ENCODE measurements around the gene SLC6A9. TPM values are rescaled to one million over a fixed set of nuclear protein-coding genes. Genes with fewer than 3 reads are reported as not detected.

Gene SLC6A9
- total RNA-seq, 1 donor from 2014 or later, result 2.1 TPM

GRCh38 chr1:43986712-43987111, 44.5 kb downstream of the SLC6A9 start:
- Histone ChIP-seq H3K9ac (ENCODE audit: low read depth in 1 of 3, low read length in 3 of 3) (no peak overlapping the region), H3K27me3 (ENCODE audit: control insufficient read depth in 3 of 3, insufficient read depth in 3 of 3, low read length in 3 of 3) (no peaks in the 10 kb centered on the region), H3K36me3 (ENCODE audit: control insufficient read depth in 3 of 3, insufficient read depth in 3 of 3, low read length in 3 of 3) (peaks cover 3 to 13% (median 5%) of the 10 kb centered on the region in 3 donors), H3K9me3 (ENCODE audit: control insufficient read depth in 3 of 3, low read length in 3 of 3) (no peaks in the 10 kb centered on the region), H3K4me3 (ENCODE audit: low read length in 3 of 3) (no peak overlapping the region), H3K4me1 (ENCODE audit: control insufficient read depth in 3 of 3, insufficient read depth in 3 of 3, low read length in 3 of 3) (peaks cover 7 to 8% (median 7%) of the 10 kb centered on the region in 3 donors), H3K27ac (ENCODE audit: low read depth, low read length) (no peak overlapping the region)

- Histone ChIP-seq H3K27ac (ENCODE audit: low read depth, low read length) (no peak overlapping the region), H3K9me3 (ENCODE audit: control insufficient read depth in 3 of 3, low read length in 3 of 3) (no peaks in the 10 kb centered on the region), H3K36me3 (ENCODE audit: control insufficient read depth in 3 of 3, insufficient read depth in 3 of 3, low read length in 3 of 3) (peaks cover 5 to 13% (median 9%) of the 10 kb centered on the region in 3 donors), H3K4me1 (ENCODE audit: control insufficient read depth in 3 of 3, insufficient read depth in 3 of 3, low read length in 3 of 3) (peaks cover 5 to 6% (median 6%) of the 10 kb centered on the region in 3 donors), H3K4me3 (ENCODE audit: low read length in 3 of 3) (no peak overlapping the region), H3K27me3 (ENCODE audit: control insufficient read depth in 3 of 3, insufficient read depth in 3 of 3, low read length in 3 of 3) (no peaks in the 10 kb centered on the region), H3K9ac (ENCODE audit: low read depth in 1 of 3, low read length in 3 of 3) (no peak overlapping the region)
These were observed 45.2 kb downstream of the SLC6A9 start for GRCh38 chr1:43985984-43986595.

- Histone ChIP-seq H3K27ac (ENCODE audit: low read depth, low read length) (no peak overlapping the region), H3K4me3 (ENCODE audit: low read length in 3 of 3) (no peak overlapping the region), H3K9me3 (ENCODE audit: control insufficient read depth in 3 of 3, low read length in 3 of 3) (no peaks in the 10 kb centered on the region), H3K9ac (ENCODE audit: low read depth in 1 of 3, low read length in 3 of 3) (no peak overlapping the region), H3K36me3 (ENCODE audit: control insufficient read depth in 3 of 3, insufficient read depth in 3 of 3, low read length in 3 of 3) (peaks cover 5 to 13% (median 9%) of the 10 kb centered on the region in 3 donors), H3K27me3 (ENCODE audit: control insufficient read depth in 3 of 3, insufficient read depth in 3 of 3, low read length in 3 of 3) (no peaks in the 10 kb centered on the region), H3K4me1 (ENCODE audit: control insufficient read depth in 3 of 3, insufficient read depth in 3 of 3, low read length in 3 of 3) (peaks cover 8 to 12% (median 8%) of the 10 kb centered on the region in 3 donors)
These were observed 46.4 kb downstream of the SLC6A9 start for GRCh38 chr1:43984855-43985254.

- Histone ChIP-seq H3K4me1 (ENCODE audit: control insufficient read depth in 3 of 3, insufficient read depth in 3 of 3, low read length in 3 of 3) (peaks cover 14 to 19% (median 15%) of the 10 kb centered on the region in 3 donors), H3K36me3 (ENCODE audit: control insufficient read depth in 3 of 3, insufficient read depth in 3 of 3, low read length in 3 of 3) (peaks cover 7 to 13% (median 9%) of the 10 kb centered on the region in 3 donors), H3K27me3 (ENCODE audit: control insufficient read depth in 3 of 3, insufficient read depth in 3 of 3, low read length in 3 of 3) (no peaks in the 10 kb centered on the region), H3K9me3 (ENCODE audit: control insufficient read depth in 3 of 3, low read length in 3 of 3) (no peaks in the 10 kb centered on the region), H3K4me3 (ENCODE audit: low read length in 3 of 3) (no peak overlapping the region), H3K27ac (ENCODE audit: low read depth, low read length) (no peak overlapping the region), H3K9ac (ENCODE audit: low read depth in 1 of 3, low read length in 3 of 3) (no peak overlapping the region)
These were observed 47.9 kb downstream of the SLC6A9 start for GRCh38 chr1:43983253-43983899.

GRCh38 chr1:43982808-43983207, 48.5 kb downstream of the SLC6A9 start:
- H3K27ac ChIP-seq (ENCODE audit: low read depth, low read length), result no peak overlapping the region
- no peak overlapping the region for H3K9ac ChIP-seq (ENCODE audit: low read depth in 1 of 3, low read length in 3 of 3)
- peaks cover 12 to 17% (median 13%) of the 10 kb centered on the region in 3 donors for H3K36me3 ChIP-seq (ENCODE audit: control insufficient read depth in 3 of 3, insufficient read depth in 3 of 3, low read length in 3 of 3)
- H3K4me1 ChIP-seq (ENCODE audit: control insufficient read depth in 3 of 3, insufficient read depth in 3 of 3, low read length in 3 of 3), result peaks cover 16 to 25% (median 19%) of the 10 kb centered on the region in 3 donors
- no peak overlapping the region for H3K4me3 ChIP-seq (ENCODE audit: low read length in 3 of 3)
- no peaks in the 10 kb centered on the region for H3K9me3 ChIP-seq (ENCODE audit: control insufficient read depth in 3 of 3, low read length in 3 of 3)
- H3K27me3 ChIP-seq (ENCODE audit: control insufficient read depth in 3 of 3, insufficient read depth in 3 of 3, low read length in 3 of 3), result no peaks in the 10 kb centered on the region

GRCh38 chr1:43982241-43982640, 49.0 kb downstream of the SLC6A9 start:
- H3K27ac ChIP-seq (ENCODE audit: low read depth, low read length), result no peak overlapping the region
- H3K9ac ChIP-seq (ENCODE audit: low read depth in 1 of 3, low read length in 3 of 3), result no peak overlapping the region
- H3K36me3 ChIP-seq (ENCODE audit: control insufficient read depth in 3 of 3, insufficient read depth in 3 of 3, low read length in 3 of 3), result peaks cover 17 to 23% (median 18%) of the 10 kb centered on the region in 3 donors
- no peaks in the 10 kb centered on the region for H3K27me3 ChIP-seq (ENCODE audit: control insufficient read depth in 3 of 3, insufficient read depth in 3 of 3, low read length in 3 of 3)
- H3K9me3 ChIP-seq (ENCODE audit: control insufficient read depth in 3 of 3, low read length in 3 of 3), result no peaks in the 10 kb centered on the region
- peaks cover 21 to 30% (median 24%) of the 10 kb centered on the region in 3 donors for H3K4me1 ChIP-seq (ENCODE audit: control insufficient read depth in 3 of 3, insufficient read depth in 3 of 3, low read length in 3 of 3)
- no peak overlapping the region for H3K4me3 ChIP-seq (ENCODE audit: low read length in 3 of 3)

- H3K9me3 ChIP-seq (ENCODE audit: control insufficient read depth in 3 of 3, low read length in 3 of 3), result no peaks in the 10 kb centered on the region
- no peak overlapping the region for H3K9ac ChIP-seq (ENCODE audit: low read depth in 1 of 3, low read length in 3 of 3)
- no peak overlapping the region for H3K4me3 ChIP-seq (ENCODE audit: low read length in 3 of 3)
- H3K27ac ChIP-seq (ENCODE audit: low read depth, low read length), result no peak overlapping the region
- peaks cover 23 to 25% (median 24%) of the 10 kb centered on the region in 3 donors for H3K36me3 ChIP-seq (ENCODE audit: control insufficient read depth in 3 of 3, insufficient read depth in 3 of 3, low read length in 3 of 3)
- no peaks in the 10 kb centered on the region for H3K27me3 ChIP-seq (ENCODE audit: control insufficient read depth in 3 of 3, insufficient read depth in 3 of 3, low read length in 3 of 3)
- peaks cover 27 to 36% (median 30%) of the 10 kb centered on the region in 3 donors for H3K4me1 ChIP-seq (ENCODE audit: control insufficient read depth in 3 of 3, insufficient read depth in 3 of 3, low read length in 3 of 3)
These were observed 49.6 kb downstream of the SLC6A9 start for GRCh38 chr1:43981636-43982035.

- Histone ChIP-seq H3K36me3 (ENCODE audit: control insufficient read depth in 3 of 3, insufficient read depth in 3 of 3, low read length in 3 of 3) (peaks cover 27% of the 10 kb centered on the region in 3 donors), H3K27ac (ENCODE audit: low read depth, low read length) (no peak overlapping the region), H3K9ac (ENCODE audit: low read depth in 1 of 3, low read length in 3 of 3) (no peak overlapping the region)
These were observed 50.1 kb downstream of the SLC6A9 start for GRCh38 chr1:43981135-43981491.

GRCh38 chr1:43980255-43981134, 50.8 kb downstream of the SLC6A9 start:
- Histone ChIP-seq H3K27me3 (ENCODE audit: control insufficient read depth in 3 of 3, insufficient read depth in 3 of 3, low read length in 3 of 3) (no peaks in the 10 kb centered on the region), H3K36me3 (ENCODE audit: control insufficient read depth in 3 of 3, insufficient read depth in 3 of 3, low read length in 3 of 3) (peaks cover 20 to 27% (median 27%) of the 10 kb centered on the region in 3 donors), H3K4me3 (ENCODE audit: low read length in 3 of 3) (peak overlapping the region; percentile 56 to 75 (median 74)), H3K9ac (ENCODE audit: low read depth in 1 of 3, low read length in 3 of 3) (peak overlapping the region; percentile 64 to 75 (median 71)), H3K27ac (ENCODE audit: low read depth, low read length) (peak overlapping the region; percentile 25), H3K9me3 (ENCODE audit: control insufficient read depth in 3 of 3, low read length in 3 of 3) (no peaks in the 10 kb centered on the region), H3K4me1 (ENCODE audit: control insufficient read depth in 3 of 3, insufficient read depth in 3 of 3, low read length in 3 of 3) (peaks cover 38 to 47% (median 41%) of the 10 kb centered on the region in 3 donors)

More at GRCh38 chr1:43981135-43981491, 50.1 kb downstream of the SLC6A9 start:
- peaks cover 31 to 41% (median 35%) of the 10 kb centered on the region in 3 donors for H3K4me1 ChIP-seq (ENCODE audit: control insufficient read depth in 3 of 3, insufficient read depth in 3 of 3, low read length in 3 of 3)
- no peaks in the 10 kb centered on the region for H3K27me3 ChIP-seq (ENCODE audit: control insufficient read depth in 3 of 3, insufficient read depth in 3 of 3, low read length in 3 of 3)
- no peak overlapping the region for H3K4me3 ChIP-seq (ENCODE audit: low read length in 3 of 3)
- no peaks in the 10 kb centered on the region for H3K9me3 ChIP-seq (ENCODE audit: control insufficient read depth in 3 of 3, low read length in 3 of 3)

All from skeletal muscle tissue (tissue), 4 donors.